PC-3 (cell line): ENCODE results near the gene STIM1. TPM values are rescaled to one million over a fixed set of nuclear protein-coding genes. Genes with fewer than 3 reads are reported as not detected.

Experiments
- ATAC-seq: fragments of 200-7000 bp; cut with Tn5 transposase; 2 replicates; pipeline ENCODE4 v1.9.1; 2020; ENCODE audit warnings: mild to moderate bottlenecking, moderate library complexity
- BruUV-seq: library from RNA; stranded (reverse); fragments of 400-500 nt; replicated peaks from 2 replicates; lab custom pipeline; 2021; lab: Mats Ljungman, UMichigan
- CTCF ChIA-PET: fragments of 300-600 bp; sonication (Branson Sonifier 250); formaldehyde crosslinking; loops from one replicate; lab custom pipeline; 2022; ENCODE audit warnings: antibody characterized with exemption; lab: Charles Lee
- POLR2A ChIA-PET: fragments of 300-600 bp; sonication (Branson Sonifier 250); formaldehyde crosslinking; loops from one replicate; lab custom pipeline; 2022; ENCODE audit warnings: antibody characterized with exemption; ENCODE audit not compliant: unreplicated experiment; lab: Charles Lee
- DNase-seq: peaks from one replicate; pipeline ENCODE4 v3.0.0-alpha.2; 2015
- H2AFZ ChIP-seq: fragments of 300-600 bp; sonication (generic); 2 replicates; pipeline ENCODE4 v1.6.0; 2016; ENCODE audit warnings: antibody characterized with exemption, low read length
- H3F3A ChIP-seq: fragments of 300-600 bp; sonication (generic); one replicate; pipeline ENCODE4 v1.6.0; 2017; ENCODE audit warnings: antibody characterized with exemption, low read length, control low read depth, mild to moderate bottlenecking; ENCODE audit not compliant: unreplicated experiment
- H3K27ac ChIP-seq: fragments of 300-600 bp; sonication (generic); 2 replicates; pipeline ENCODE4 v1.5.1; 2016; ENCODE audit warnings: mild to moderate bottlenecking, low read length
- H3K27me3 ChIP-seq: fragments of 300-600 bp; sonication (generic); 2 replicates; pipeline ENCODE4 v1.6.1; 2016; ENCODE audit warnings: low read length, mixed read lengths
- H3K36me3 ChIP-seq: fragments of 300-600 bp; sonication (generic); 2 replicates; pipeline ENCODE4 v1.6.1; 2016; ENCODE audit warnings: low read depth, mixed run types, low read length, mixed read lengths
- H3K4me1 ChIP-seq: fragments of 300-600 bp; sonication (generic); 2 replicates; pipeline ENCODE4 v1.5.1; 2016; ENCODE audit warnings: low read length; ENCODE audit not compliant: insufficient read depth
- H3K4me2 ChIP-seq: fragments of 300-600 bp; sonication (generic); 2 replicates; pipeline ENCODE4 v1.6.0; 2016; ENCODE audit warnings: low read length
- H3K4me3 ChIP-seq: fragments of 300-600 bp; sonication (generic); 2 replicates; pipeline ENCODE4 v1.5.1; 2016; ENCODE audit warnings: mild to moderate bottlenecking, low read length, mixed read lengths
- H3K79me2 ChIP-seq: fragments of 300-600 bp; sonication (generic); 2 replicates; pipeline ENCODE4 v1.6.1; 2017; ENCODE audit warnings: low read length, mixed read lengths
- H3K9ac ChIP-seq: fragments of 300-600 bp; sonication (generic); 2 replicates; pipeline ENCODE4 v1.6.0; 2016; ENCODE audit warnings: mild to moderate bottlenecking, low read length
- H3K9me2 ChIP-seq: fragments of 300-600 bp; sonication (generic); replicated peaks from 2 replicates; pipeline ENCODE4 v1.6.1; 2016; ENCODE audit warnings: mixed run types, low read length, mixed read lengths
- H3K9me3 ChIP-seq: fragments of 300-600 bp; sonication (generic); 2 replicates; pipeline ENCODE4 v1.6.1; 2016; ENCODE audit warnings: low read length, mixed read lengths
- H4K20me1 ChIP-seq: fragments of 300-600 bp; sonication (generic); 2 replicates; pipeline ENCODE4 v1.6.1; 2016; ENCODE audit warnings: low read length, mixed read lengths
- EZH2 ChIP-seq: fragments of 300-600 bp; sonication (generic); IDR thresholded peaks from one replicate; pipeline ENCODE4 v1.6.1; 2017; ENCODE audit warnings: antibody characterized with exemption, mild to moderate bottlenecking, low read length; ENCODE audit not compliant: unreplicated experiment
- EZH2phosphoT487 ChIP-seq: fragments of 300-600 bp; sonication (generic); IDR thresholded peaks from 2 replicates; pipeline ENCODE4 v1.6.1; 2018; ENCODE audit warnings: mild to moderate bottlenecking, antibody characterized with exemption, low read length, borderline replicate concordance
- intact Hi-C: fragments of 100-400 bp; cut with micrococcal nuclease; formaldehyde crosslinking; loops from 2 replicates; pipeline ENCODE4 v1.9.0; 2023
- total RNA-seq: library from RNA; depleted of rRNA; stranded (reverse); fragments of >200 nt; gene quantifications from 2 replicates; pipeline ENCODE4 v1.2.3, GENCODE V29; 2014
- TF ChIP-seq, protein P1 (sequence below): fragments of 300-600 bp; sonication (generic); conservative IDR thresholded peaks from 2 replicates; pipeline ENCODE4 v1.5.1; 2017; ENCODE audit warnings: antibody characterized with exemption, low read depth, mild to moderate bottlenecking, low read length

The STIM1 gene
- total RNA-seq, 1 experiment from 2014 or later, result 22.8 TPM

DNA sequence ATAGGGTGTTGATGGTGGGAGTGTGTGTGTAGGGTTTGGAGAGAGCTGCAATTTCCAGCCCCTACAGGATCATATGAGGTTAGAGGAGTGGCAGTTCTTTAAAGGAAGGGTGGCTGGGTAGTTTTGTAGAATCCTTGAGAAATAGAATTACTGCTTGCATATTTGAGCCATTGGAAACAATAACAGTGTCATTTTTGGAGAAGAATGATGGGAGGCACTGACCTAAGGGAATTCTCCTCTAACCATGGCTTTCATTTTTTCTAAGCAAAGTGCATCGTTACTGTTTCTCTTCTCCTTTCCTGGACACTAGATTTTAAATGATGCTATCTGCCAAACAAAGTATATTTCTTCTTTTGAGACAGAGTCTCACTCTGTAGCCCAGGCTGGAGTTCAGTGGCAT lies 172.3 kb downstream of the STIM1 start:
- intact Hi-C loops, result no loop called here
- no peaks in the 10 kb centered on the region for H3K27me3 ChIP-seq
- peaks cover 14% of the 10 kb centered on the region; the same call in 1 of the 2 replicates for H3K4me1 ChIP-seq
- DNase-seq (no peak), ATAC-seq (no peak)
- no peak overlapping the region for H2AFZ ChIP-seq
- ChIA-PET CTCF (no interaction called here), POLR2A (no interaction called here)
- H3K79me2 ChIP-seq, result no peaks in the 10 kb centered on the region
- H3F3A ChIP-seq, result no peaks in the 10 kb centered on the region
- no peak overlapping the region for H3K4me3 ChIP-seq
- no peak overlapping the region for H3K27ac ChIP-seq
- H3K36me3 ChIP-seq, result peaks cover 5% of the 10 kb centered on the region; the same call in 1 of the 2 replicates
- BruUV-seq, result no TSS peak
- no peaks in the 10 kb centered on the region for H4K20me1 ChIP-seq
- no peak overlapping the region for H3K9ac ChIP-seq
- TF ChIP-seq EZH2phosphoT487 (no peak), EZH2 (no peak)
- TF ChIP-seq, protein P1, sequence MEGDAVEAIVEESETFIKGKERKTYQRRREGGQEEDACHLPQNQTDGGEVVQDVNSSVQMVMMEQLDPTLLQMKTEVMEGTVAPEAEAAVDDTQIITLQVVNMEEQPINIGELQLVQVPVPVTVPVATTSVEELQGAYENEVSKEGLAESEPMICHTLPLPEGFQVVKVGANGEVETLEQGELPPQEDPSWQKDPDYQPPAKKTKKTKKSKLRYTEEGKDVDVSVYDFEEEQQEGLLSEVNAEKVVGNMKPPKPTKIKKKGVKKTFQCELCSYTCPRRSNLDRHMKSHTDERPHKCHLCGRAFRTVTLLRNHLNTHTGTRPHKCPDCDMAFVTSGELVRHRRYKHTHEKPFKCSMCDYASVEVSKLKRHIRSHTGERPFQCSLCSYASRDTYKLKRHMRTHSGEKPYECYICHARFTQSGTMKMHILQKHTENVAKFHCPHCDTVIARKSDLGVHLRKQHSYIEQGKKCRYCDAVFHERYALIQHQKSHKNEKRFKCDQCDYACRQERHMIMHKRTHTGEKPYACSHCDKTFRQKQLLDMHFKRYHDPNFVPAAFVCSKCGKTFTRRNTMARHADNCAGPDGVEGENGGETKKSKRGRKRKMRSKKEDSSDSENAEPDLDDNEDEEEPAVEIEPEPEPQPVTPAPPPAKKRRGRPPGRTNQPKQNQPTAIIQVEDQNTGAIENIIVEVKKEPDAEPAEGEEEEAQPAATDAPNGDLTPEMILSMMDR, result no peak
- no peaks in the 10 kb centered on the region for H3K9me2 ChIP-seq
- no peaks in the 10 kb centered on the region for H3K9me3 ChIP-seq
- no peak overlapping the region for H3K4me2 ChIP-seq

DNA sequence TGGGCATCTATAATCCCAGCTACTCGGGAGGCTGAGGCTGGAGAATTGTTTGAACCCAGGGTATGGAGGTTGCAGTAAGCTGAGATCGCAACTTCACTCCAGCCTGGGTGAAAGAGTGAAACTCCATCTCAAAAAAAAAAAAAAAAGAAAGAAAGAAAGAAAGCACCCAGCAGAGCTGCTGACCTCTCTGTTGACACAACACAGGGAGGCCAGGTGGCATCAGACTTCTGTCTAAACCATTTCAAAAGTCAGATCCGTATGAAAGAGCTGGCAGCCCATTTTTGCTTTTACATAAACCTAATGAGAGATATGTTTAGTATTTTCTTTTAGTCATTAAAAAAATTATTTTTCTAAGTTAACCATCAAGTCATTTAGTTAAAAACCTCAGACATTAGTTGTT lies 174.7 kb downstream of the STIM1 start:
- H3K79me2 ChIP-seq, result no peaks in the 10 kb centered on the region
- H3K4me1 ChIP-seq, result peaks cover 14% of the 10 kb centered on the region; the same call in 1 of the 2 replicates
- H3K9ac ChIP-seq, result no peak overlapping the region
- no peak overlapping the region for H2AFZ ChIP-seq
- ATAC-seq, result no peak
- H3K27me3 ChIP-seq, result no peaks in the 10 kb centered on the region
- H3K4me3 ChIP-seq, result no peak overlapping the region
- ChIA-PET CTCF (no interaction called here), POLR2A (no interaction called here)
- no peak overlapping the region for H3K4me2 ChIP-seq
- intact Hi-C loops, result no loop called here
- H3K9me2 ChIP-seq, result no peaks in the 10 kb centered on the region
- H4K20me1 ChIP-seq, result no peaks in the 10 kb centered on the region
- 0 out of 2 replicates have a peak, but pooled peaks cover 5% of the 10 kb centered on the region for H3K36me3 ChIP-seq
- H3K27ac ChIP-seq, result no peak overlapping the region
- DNase-seq, result no peak
- no TSS peak for BruUV-seq
- no peaks in the 10 kb centered on the region for H3F3A ChIP-seq
- TF ChIP-seq EZH2, result no peak
- TF ChIP-seq, protein P1, result no peak
- TF ChIP-seq EZH2phosphoT487, result no peak
- H3K9me3 ChIP-seq, result no peaks in the 10 kb centered on the region

DNA sequence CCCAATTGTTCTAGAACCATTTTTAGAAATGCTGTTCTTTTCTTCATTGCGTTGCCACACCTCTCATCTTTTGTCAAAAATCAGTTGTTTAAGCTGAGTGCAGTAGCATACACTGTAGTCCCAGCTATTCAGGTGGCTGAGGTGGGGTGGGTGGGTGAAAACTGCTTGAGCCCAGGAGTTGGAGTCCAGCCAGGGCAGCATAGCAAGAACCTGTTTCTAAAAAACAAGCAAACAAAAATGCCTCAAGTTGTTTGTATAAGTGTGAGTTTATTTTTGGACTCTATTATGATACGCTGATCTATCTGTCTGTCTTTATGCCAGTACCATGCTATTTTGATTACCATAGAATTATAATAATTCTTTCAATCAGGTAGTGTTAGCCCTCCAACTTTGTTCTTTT lies 176.6 kb downstream of the STIM1 start:
- no peak for ATAC-seq
- CTCF ChIA-PET, result no interaction called here

More for the DNA sequence above, 176.6 kb downstream of the STIM1 start:
- Histone ChIP-seq H4K20me1 (no peaks in the 10 kb centered on the region), H3K9ac (no peak overlapping the region), H3F3A (no peaks in the 10 kb centered on the region), H2AFZ (no peak overlapping the region), H3K36me3 (no peaks in the 10 kb centered on the region), H3K27me3 (no peaks in the 10 kb centered on the region), H3K79me2 (no peaks in the 10 kb centered on the region), H3K9me2 (no peaks in the 10 kb centered on the region), H3K9me3 (no peaks in the 10 kb centered on the region), H3K4me1 (peaks cover 14% of the 10 kb centered on the region; the same call in 1 of the 2 replicates), H3K4me2 (no peak overlapping the region), H3K27ac (no peak overlapping the region), H3K4me3 (no peak overlapping the region)
- DNase-seq, result peak; percentile 20
- POLR2A ChIA-PET, result no interaction called here
- TF ChIP-seq, protein P1, result no peak
- TF ChIP-seq EZH2 (no peak), EZH2phosphoT487 (no peak)
- no TSS peak for BruUV-seq
- intact Hi-C loops, result no loop called here
